H9 (cell line): Measurements from ENCODE around the gene CYP2C18. TPM values are rescaled to one million over a fixed set of nuclear protein-coding genes. Genes with fewer than 3 reads are reported as not detected.

ENCODE experiments used
- DNase-seq: peaks from one replicate; pipeline ENCODE4 v3.0.0-alpha.2; 2017
- H2AFZ ChIP-seq: one replicate; pipeline ENCODE4 v1.6.1; 2013; ENCODE audit warnings: mild to moderate bottlenecking, low read length, control low read depth, moderate library complexity
- H2AK5ac ChIP-seq: 2 replicates; pipeline ENCODE4 v1.6.1; 2013; ENCODE audit warnings: low read length, control low read depth, mixed read lengths; ENCODE audit not compliant: insufficient read length
- H2BK120ac ChIP-seq: one replicate; pipeline ENCODE4 v1.6.1; 2013; ENCODE audit warnings: low read depth, mild to moderate bottlenecking, low read length, control low read depth, inconsistent platforms; ENCODE audit not compliant: poor library complexity, severe bottlenecking
- H2BK12ac ChIP-seq: 2 replicates; pipeline ENCODE4 v1.6.1; 2013; ENCODE audit warnings: low read length, control low read depth, mixed read lengths, low read depth; ENCODE audit not compliant: insufficient read length
- H2BK15ac ChIP-seq: 2 replicates; pipeline ENCODE4 v1.6.1; 2013; ENCODE audit warnings: low read depth, low read length, control low read depth
- H2BK20ac ChIP-seq: one replicate; pipeline ENCODE4 v1.6.1; 2013; ENCODE audit warnings: low read depth, mild to moderate bottlenecking, low read length, control low read depth, inconsistent platforms; ENCODE audit not compliant: poor library complexity, severe bottlenecking
- H2BK5ac ChIP-seq: 2 replicates; pipeline ENCODE4 v1.6.1; 2013; ENCODE audit warnings: low read length, control low read depth, mixed read lengths; ENCODE audit not compliant: insufficient read length
- H3K14ac ChIP-seq: 2 replicates; pipeline ENCODE4 v1.6.1; 2013; ENCODE audit warnings: low read length, control low read depth; ENCODE audit not compliant: insufficient read depth
- H3K18ac ChIP-seq: 2 replicates; pipeline ENCODE4 v1.6.1; 2013; ENCODE audit warnings: low read depth, mild to moderate bottlenecking, mixed read lengths, low read length, control low read depth; ENCODE audit not compliant: insufficient read length
- H3K23ac ChIP-seq: 2 replicates; pipeline ENCODE4 v1.6.1; 2013; ENCODE audit warnings: low read length, control low read depth, mixed read lengths, low read depth; ENCODE audit not compliant: insufficient read length
- H3K23me2 ChIP-seq: 2 replicates; pipeline ENCODE4 v1.6.1; 2013; ENCODE audit warnings: low read depth, mild to moderate bottlenecking, mixed read lengths, low read length, control low read depth; ENCODE audit not compliant: insufficient read length, poor library complexity, severe bottlenecking
- H3K27ac ChIP-seq: 2 replicates; pipeline ENCODE4 v1.5.1; 2013; ENCODE audit warnings: low read length, control low read depth, mixed read lengths, low read depth; ENCODE audit not compliant: insufficient read length
- H3K27me3 ChIP-seq: 2 replicates; pipeline ENCODE4 v1.6.1; 2013; ENCODE audit warnings: low read length, control low read depth, inconsistent platforms; ENCODE audit not compliant: insufficient read depth
- H3K4ac ChIP-seq: 2 replicates; pipeline ENCODE4 v1.6.1; 2013; ENCODE audit warnings: low read depth, mild to moderate bottlenecking, control low read depth, inconsistent platforms, low read length, moderate library complexity
- H3K4me1 ChIP-seq: 2 replicates; pipeline ENCODE4 v1.6.1; 2013; ENCODE audit warnings: low read length, control low read depth, inconsistent platforms; ENCODE audit not compliant: insufficient read depth
- H3K4me2 ChIP-seq: 2 replicates; pipeline ENCODE4 v1.6.1; 2013; ENCODE audit warnings: low read length, control low read depth, mixed read lengths; ENCODE audit not compliant: insufficient read length, insufficient read depth
- H3K56ac ChIP-seq: 2 replicates; pipeline ENCODE4 v1.6.1; 2013; ENCODE audit warnings: low read depth, mild to moderate bottlenecking, mixed read lengths, low read length, control low read depth; ENCODE audit not compliant: insufficient read length
- H3K79me1 ChIP-seq: 2 replicates; pipeline ENCODE4 v1.6.1; 2013; ENCODE audit warnings: low read depth, mild to moderate bottlenecking, moderate library complexity, low read length, control low read depth, inconsistent platforms; ENCODE audit not compliant: insufficient read depth, poor library complexity, severe bottlenecking
- H3K79me2 ChIP-seq: 2 replicates; pipeline ENCODE4 v1.6.1; 2013; ENCODE audit warnings: low read length, control low read depth, inconsistent platforms; ENCODE audit not compliant: insufficient read depth
- H3K9ac ChIP-seq: 2 replicates; pipeline ENCODE4 v1.6.1; 2013; ENCODE audit warnings: low read length, control low read depth, mixed read lengths; ENCODE audit not compliant: insufficient read length; ENCODE audit errors: extremely low read depth
- H3K9me3 ChIP-seq: one replicate; pipeline ENCODE4 v1.6.1; 2013; ENCODE audit warnings: low read depth, low read length, inconsistent platforms; ENCODE audit not compliant: control insufficient read depth
- H3T11ph ChIP-seq: one replicate; pipeline ENCODE4 v1.6.1; 2013; ENCODE audit warnings: mild to moderate bottlenecking, low read length, control low read depth, inconsistent platforms
- H4K20me1 ChIP-seq: one replicate; pipeline ENCODE4 v1.6.1; 2013; ENCODE audit not compliant: control insufficient read depth, insufficient read length, insufficient read depth
- H4K5ac ChIP-seq: 2 replicates; pipeline ENCODE4 v1.6.1; 2013; ENCODE audit warnings: low read depth, mild to moderate bottlenecking, mixed read lengths, low read length, control low read depth; ENCODE audit not compliant: insufficient read length
- H4K8ac ChIP-seq: replicated peaks from 2 replicates; pipeline ENCODE4 v1.6.1; 2013; ENCODE audit warnings: low read length, control low read depth, mixed read lengths, low read depth; ENCODE audit not compliant: insufficient read length
- H4K91ac ChIP-seq: 2 replicates; pipeline ENCODE4 v1.6.1; 2013; ENCODE audit warnings: low read depth, mild to moderate bottlenecking, moderate library complexity, mixed read lengths, low read length, control low read depth; ENCODE audit not compliant: insufficient read length
- H3K27ac Mint-ChIP-seq, 3 experiments: 2 replicates in 2 of 3; 3 replicates in 1 of 3; pipeline ENCODE4 v1.8.0; 2020 to 2021; ENCODE audit warnings: mixed read lengths in 3 of 3, mild to moderate bottlenecking in 1 of 3, moderate library complexity in 1 of 3
- H3K27me3 Mint-ChIP-seq: 2 replicates; pipeline ENCODE4 v1.8.0; 2021; ENCODE audit warnings: low read depth, mild to moderate bottlenecking, moderate library complexity, mixed read lengths
- H3K36me3 Mint-ChIP-seq, 3 experiments: 2 replicates in 2 of 3; 3 replicates in 1 of 3; pipeline ENCODE4 v1.8.0; 2020 to 2021; ENCODE audit warnings: low read depth in 3 of 3, mixed read lengths in 3 of 3; ENCODE audit not compliant: insufficient read depth in 1 of 3
- H3K4me1 Mint-ChIP-seq, 2 experiments: 2 replicates each; pipeline ENCODE4 v1.8.0; 2020; ENCODE audit warnings: mixed read lengths in 2 of 2
- H3K4me3 Mint-ChIP-seq, 2 experiments: 2 replicates in 1 of 2; 3 replicates in 1 of 2; pipeline ENCODE4 v1.8.0; 2020 to 2021; ENCODE audit warnings: mild to moderate bottlenecking in 2 of 2, mixed read lengths in 2 of 2, moderate library complexity in 1 of 2
- H3K9me3 Mint-ChIP-seq, 2 experiments: 2 replicates in 1 of 2; 3 replicates in 1 of 2; pipeline ENCODE4 v1.8.0; 2020; ENCODE audit warnings: mild to moderate bottlenecking in 2 of 2, mixed read lengths in 2 of 2, moderate library complexity in 1 of 2
- CTCF ChIP-seq: fragments of 200-600 bp; sonication (generic); conservative IDR thresholded peaks from 3 replicates; pipeline ENCODE4 v1.8.0; 2021; ENCODE audit warnings: antibody characterized with exemption, mild to moderate bottlenecking
- whole genome bisulfite sequencing: extraction: QIAGEN DNeasy Blood & Tissue Kit; methylation state at CpG from one replicate; pipeline ENCODE4 v1.1.7; 2013; ENCODE audit warnings: missing lambda C conversion rate, low lambda C conversion rate, mixed read lengths; ENCODE audit not compliant: insufficient read length; ENCODE audit errors: extremely low coverage; 5-methylcytosine and 5-hydroxymethylcytosine counted together
- total RNA-seq: library from RNA; stranded (reverse); gene quantifications from 2 replicates; pipeline ENCODE4 v1.2.1, GENCODE V29; 2021

The CYP2C18 gene
- total RNA-seq, 1 experiment from 2014 or later, result 0.09 TPM

- Histone ChIP-seq H3K4ac (no peak overlapping the region), H3K56ac (no peak overlapping the region), H3K79me1 (no peaks in the 10 kb centered on the region), H2BK5ac (no peak overlapping the region), H2BK120ac (no peak overlapping the region), H3K27me3 (no peaks in the 10 kb centered on the region), H4K5ac (no peak overlapping the region), H3K4me1 (peaks cover 3% of the 10 kb centered on the region; the same call in 1 of the 2 replicates), H3K9ac (no peak overlapping the region), H3K14ac (no peak overlapping the region), H3K4me2 (no peak overlapping the region), H2BK20ac (no peak overlapping the region), H3K9me3 (no peaks in the 10 kb centered on the region), H3K23me2 (no peaks in the 10 kb centered on the region), H3K23ac (no peak overlapping the region), H3K79me2 (no peaks in the 10 kb centered on the region), H3K18ac (no peak overlapping the region), H2BK15ac (no peak overlapping the region), H2AK5ac (no peak overlapping the region), H4K8ac (no peak overlapping the region), H4K20me1 (no peaks in the 10 kb centered on the region), H2BK12ac (no peak overlapping the region), H4K91ac (no peak overlapping the region), H2AFZ (no peak overlapping the region), H3T11ph (no peak overlapping the region), H3K27ac (no peak overlapping the region)
- no peak for DNase-seq
- WGBS, result no CpG with 5 or more reads among the region's 6 CpGs
- no peak for TF ChIP-seq CTCF
- Mint-ChIP-seq H3K9me3 (peaks cover 0 to 2% of the 10 kb centered on the region in 2 experiments; a peak in 2 of 5 replicates), H3K4me1 (peaks cover 10 to 14% of the 10 kb centered on the region in 2 experiments), H3K36me3 (peaks cover 0 to 4% (median 0%) of the 10 kb centered on the region in 3 experiments; a peak in 2 of 7 replicates), H3K27ac (no peak overlapping the region), H3K4me3 (no peak overlapping the region), H3K27me3 (peaks cover 4% of the 10 kb centered on the region)
Measured at GRCh38 chr10:94666391-94667102, 17.0 kb upstream of the CYP2C18 start.
